ENCODE data around the gene DLGAP4. TPM values are rescaled to one million over a fixed set of nuclear protein-coding genes. Genes with fewer than 3 reads are reported as not detected.
A peak's percentile ranks its signal among the peaks of the same experiment; 100 is the strongest.

Gene DLGAP4
- total and polyA plus RNA-seq, 12 donors = 34.0 to 74.4 (median 55.6) TPM

DNA sequence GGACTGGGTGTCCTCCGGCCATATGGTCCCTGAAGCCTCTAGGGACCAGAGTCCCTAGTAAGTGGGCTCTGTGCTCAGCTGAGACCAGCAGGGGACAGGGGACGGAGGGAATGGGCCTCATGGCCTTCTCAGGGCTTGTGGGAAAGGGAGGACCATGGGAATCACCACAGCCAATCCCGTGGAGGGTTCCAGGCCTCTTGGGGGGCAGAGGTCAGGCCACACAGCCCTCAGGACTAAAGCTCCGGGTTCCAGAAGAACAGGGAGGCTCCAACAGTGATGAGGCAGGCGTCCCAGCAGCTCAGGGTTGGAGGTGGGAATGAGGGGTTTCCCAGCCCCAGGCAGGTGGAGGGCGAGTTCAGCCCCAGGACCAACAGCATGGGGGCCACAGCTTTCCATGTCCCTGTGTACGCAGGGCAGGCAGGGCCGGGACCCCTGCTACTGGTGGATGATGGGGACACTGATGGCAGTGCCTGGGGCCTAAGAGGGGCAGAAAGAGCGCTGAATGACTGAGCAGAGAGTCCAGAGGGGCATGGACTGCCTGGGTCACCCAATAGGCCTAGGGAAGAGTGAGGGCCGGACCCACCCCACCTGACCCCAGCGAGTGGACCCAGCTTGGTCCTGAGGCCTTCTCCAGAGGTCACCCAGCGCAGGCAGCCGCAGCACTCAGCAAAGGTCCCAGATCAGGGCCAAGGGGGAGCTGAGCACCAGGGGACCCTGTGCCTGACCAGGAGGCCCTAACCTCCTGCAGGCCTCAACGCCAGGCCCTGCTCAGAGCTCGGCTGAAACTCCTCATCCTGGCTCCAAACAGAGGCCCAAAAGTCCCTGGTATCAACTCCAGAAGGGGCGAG, 244.0 kb downstream of the DLGAP4 start:
- intact Hi-C loops (cut with DNase I) = loop anchor here in 3 of 10 donors (10.0 kb wide), 3 partner anchors 85 to 335 kb away; no protein-coding TSS in a partner anchor
- peaks cover 2 to 59% (median 23%) of the 10 kb centered on the region in 9 donors for H3K4me1 ChIP-seq
- no peaks in the 10 kb centered on the region for H3K27me3 ChIP-seq
- TF ChIP-seq, protein P1, sequence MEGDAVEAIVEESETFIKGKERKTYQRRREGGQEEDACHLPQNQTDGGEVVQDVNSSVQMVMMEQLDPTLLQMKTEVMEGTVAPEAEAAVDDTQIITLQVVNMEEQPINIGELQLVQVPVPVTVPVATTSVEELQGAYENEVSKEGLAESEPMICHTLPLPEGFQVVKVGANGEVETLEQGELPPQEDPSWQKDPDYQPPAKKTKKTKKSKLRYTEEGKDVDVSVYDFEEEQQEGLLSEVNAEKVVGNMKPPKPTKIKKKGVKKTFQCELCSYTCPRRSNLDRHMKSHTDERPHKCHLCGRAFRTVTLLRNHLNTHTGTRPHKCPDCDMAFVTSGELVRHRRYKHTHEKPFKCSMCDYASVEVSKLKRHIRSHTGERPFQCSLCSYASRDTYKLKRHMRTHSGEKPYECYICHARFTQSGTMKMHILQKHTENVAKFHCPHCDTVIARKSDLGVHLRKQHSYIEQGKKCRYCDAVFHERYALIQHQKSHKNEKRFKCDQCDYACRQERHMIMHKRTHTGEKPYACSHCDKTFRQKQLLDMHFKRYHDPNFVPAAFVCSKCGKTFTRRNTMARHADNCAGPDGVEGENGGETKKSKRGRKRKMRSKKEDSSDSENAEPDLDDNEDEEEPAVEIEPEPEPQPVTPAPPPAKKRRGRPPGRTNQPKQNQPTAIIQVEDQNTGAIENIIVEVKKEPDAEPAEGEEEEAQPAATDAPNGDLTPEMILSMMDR (IDR thresholded peaks at IDR 0.05) = no peak
- H3K27ac ChIP-seq = peak overlapping the region in 9 of 10 donors; percentile 14 to 71 (median 51)
- DNase-seq = peak; percentile 30 to 59
- no peak overlapping the region for H3K4me3 ChIP-seq
- WGBS, 2 donors = 71% methylated on average over 16 of the region's 16 CpGs
- peaks cover 0 to 47% (median 34%) of the 10 kb centered on the region in 9 donors for H3K36me3 ChIP-seq
- ATAC-seq = peak; percentile 23 to 51 (median 42)
- no peaks in the 10 kb centered on the region for H3K9me3 ChIP-seq

DNA sequence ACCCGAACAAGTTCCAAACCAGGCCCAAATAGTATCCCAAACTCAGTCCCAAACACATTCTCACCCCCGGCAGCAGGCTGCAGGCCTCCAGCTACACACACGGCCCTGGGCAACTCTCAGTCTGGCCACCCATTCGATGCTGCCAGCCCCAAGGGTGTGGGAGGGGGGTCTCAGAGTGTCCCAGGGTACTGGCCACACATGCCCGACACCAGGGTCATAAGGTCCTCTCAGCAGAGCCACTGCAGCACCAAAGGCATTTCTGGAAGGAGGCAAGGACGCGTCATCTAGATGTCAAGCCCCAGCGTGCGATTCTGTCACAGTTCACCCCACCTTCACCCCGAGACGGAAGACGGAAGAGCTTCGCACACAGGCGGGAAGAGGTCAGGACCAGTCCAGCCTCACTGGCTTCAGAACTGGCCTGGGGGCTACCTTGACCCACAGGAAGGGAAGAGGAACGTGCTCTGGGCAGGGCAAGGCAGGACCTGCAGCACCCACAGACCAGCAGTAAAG, 244.7 kb downstream of the DLGAP4 start:
- 39 to 44% methylated on average over 15 of the region's 15 CpGs for WGBS, 2 donors
- H3K36me3 ChIP-seq = peaks cover 0 to 40% (median 28%) of the 10 kb centered on the region in 9 donors
- H3K4me1 ChIP-seq = peaks cover 0 to 52% (median 16%) of the 10 kb centered on the region in 9 donors
- no peaks in the 10 kb centered on the region for H3K27me3 ChIP-seq
- no peak overlapping the region for H3K4me3 ChIP-seq
- no peaks in the 10 kb centered on the region for H3K9me3 ChIP-seq
- DNase-seq (no peak), ATAC-seq (peak; percentile 35 to 54 (median 46))
- TF ChIP-seq, protein P1 (IDR thresholded peaks at IDR 0.05) = no peak
- peak overlapping the region in 9 of 10 donors; percentile 14 to 71 (median 51) for H3K27ac ChIP-seq
- intact Hi-C loops (cut with DNase I) = loop anchor here in 2 of 10 donors (10.0 kb wide), 2 partner anchors 204 to 334 kb away; no protein-coding TSS in a partner anchor

DNA sequence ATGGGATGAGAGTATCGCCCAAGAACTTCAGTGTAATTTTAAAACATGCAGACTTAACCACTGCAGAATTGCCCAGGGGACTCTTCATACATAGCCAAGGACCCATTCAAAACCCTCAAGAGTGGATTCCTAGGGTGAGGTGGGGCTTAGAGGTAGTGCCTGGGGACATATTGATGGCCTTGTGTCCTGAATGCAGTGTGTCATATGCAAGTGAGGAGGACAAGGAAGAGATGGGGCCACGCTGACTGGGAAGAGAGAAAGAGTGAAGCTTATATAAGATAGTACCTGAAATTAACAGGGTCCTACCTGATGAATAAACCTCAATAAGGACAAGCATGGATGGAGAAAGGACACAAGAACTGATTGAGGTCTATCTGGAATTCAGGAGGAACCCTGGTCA, 249.1 kb downstream of the DLGAP4 start:
- H3K9me3 ChIP-seq = no peaks in the 10 kb centered on the region

DNA sequence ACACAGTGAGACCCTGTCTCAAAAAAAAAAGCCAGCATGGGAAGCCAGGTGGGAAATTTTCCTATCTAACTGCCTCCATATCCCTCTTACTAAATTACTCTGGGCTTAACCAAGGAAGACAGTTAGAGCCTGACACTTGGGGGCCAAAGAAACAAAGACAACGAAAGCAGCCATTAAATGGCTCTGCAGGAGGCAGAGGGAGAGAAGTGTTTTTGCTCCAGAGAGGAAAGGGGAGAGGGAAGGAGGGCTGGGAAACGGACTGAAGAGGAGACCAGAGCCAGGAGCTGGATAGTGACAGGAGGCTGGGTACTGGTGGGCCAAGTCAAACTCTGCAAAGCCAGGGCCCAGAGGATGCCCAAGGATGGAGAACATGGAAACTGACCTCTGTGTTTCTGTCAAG, 256.6 kb downstream of the DLGAP4 start:
- intact Hi-C loops (cut with DNase I) = no loop called here
- WGBS, 2 donors = 82 to 84% methylated on average over 2 of the region's 2 CpGs
- ATAC-seq = no peak
- Histone ChIP-seq H3K36me3 (no peaks in the 10 kb centered on the region), H3K27ac (no peak overlapping the region), H3K27me3 (no peaks in the 10 kb centered on the region), H3K4me3 (no peak overlapping the region), H3K4me1 (no peaks in the 10 kb centered on the region), H3K9me3 (peaks cover 0 to 12% (median 5%) of the 10 kb centered on the region in 11 donors)
- no peak for DNase-seq
- TF ChIP-seq, protein P1 (IDR thresholded peaks at IDR 0.05) = no peak

More for the DNA sequence above, 249.1 kb downstream of the DLGAP4 start:
- Histone ChIP-seq H3K27ac (no peak overlapping the region), H3K4me3 (no peak overlapping the region), H3K36me3 (no peaks in the 10 kb centered on the region), H3K27me3 (no peaks in the 10 kb centered on the region), H3K4me1 (peaks cover 0 to 18% (median 7%) of the 10 kb centered on the region in 9 donors)
- intact Hi-C loops (cut with DNase I) = loop anchor here in 9 of 10 donors (5.0 to 10.0 kb wide), 6 partner anchors 37 to 330 kb away; partner anchors contain the start of gene RAB5IF (in 3 of the 9)
- WGBS, 2 donors = 88 to 96% methylated on average over 2 of the region's 2 CpGs
- no peak for DNase-seq
- TF ChIP-seq, protein P1 (IDR thresholded peaks at IDR 0.05) = no peak
- ATAC-seq = no peak

Data from heart right ventricle (tissue), 16 donors.